K562 (cell line): Measurements from ENCODE around the gene COMMD1. TPM values are rescaled to one million over a fixed set of nuclear protein-coding genes. Genes with fewer than 3 reads are reported as not detected.

ENCODE experiments used
- ATAC-seq: fragments of 200-7000 bp; cut with Tn5 transposase; 3 replicates; pipeline ENCODE4 v1.9.1; 2020; ENCODE audit warnings: moderate library complexity
- BruUV-seq: library from RNA; stranded (reverse); fragments of 400-500 nt; replicated peaks from 2 replicates; lab custom pipeline; 2021; lab: Mats Ljungman, UMichigan
- CTCF ChIA-PET: fragments of 300-600 bp; formaldehyde crosslinking; extraction: SDS; loops from one replicate; lab custom pipeline; 2021; ENCODE audit warnings: low intra/inter-chr PET ratio; lab: Yijun Ruan, JAX
- POLR2A ChIA-PET: fragments of 300-600, 350-650 bp; sonication (Branson Sonifier 250); formaldehyde crosslinking; extraction: SDS; loops from one replicate; lab custom pipeline; 2021; ENCODE audit warnings: antibody characterized with exemption, inconsistent platforms; lab: Yijun Ruan, JAX
- DNase-seq, 4 experiments: peaks; one replicate each; pipeline versions ENCODE4 v3.0.0 to v3.0.0-alpha.2; 2011 to 2018; ENCODE audit warnings: low spot score in 3 of 4, mixed read lengths in 3 of 4; ENCODE audit errors: extremely low read depth in 1 of 4
- FAIRE-seq: peaks from 2 replicates; lab custom pipeline; 2011; peaks lifted over from hg19 to GRCh38; lab: Jason Lieb, UNC
- H2AFZ ChIP-seq: 2 replicates; pipeline ENCODE4 v1.6.0; 2011; ENCODE audit warnings: low read depth, low read length, control low read depth, inconsistent platforms
- H3K27ac ChIP-seq: fragments of 200-600 bp; 3 replicates; pipeline ENCODE4 v1.8.0; 2011; ENCODE audit warnings: low read depth, mild to moderate bottlenecking, control low read depth, inconsistent platforms, low read length, moderate library complexity, mixed read lengths; ENCODE audit errors: extremely low read depth
- H3K27me3 ChIP-seq, 2 experiments: fragments of 300-600 bp in 1 of 2; 2 replicates in 1 of 2; 3 replicates in 1 of 2; pipeline versions ENCODE4 v1.6.0 to v1.8.0; 2011; ENCODE audit warnings: inconsistent platforms in 2 of 2, low read length in 2 of 2, mild to moderate bottlenecking in 1 of 2, mixed read lengths in 1 of 2, moderate library complexity in 1 of 2; ENCODE audit not compliant: control insufficient read depth in 2 of 2, insufficient read depth in 2 of 2
- H3K36me3 ChIP-seq: fragments of 300-600 bp; 3 replicates; pipeline ENCODE4 v1.8.0; 2011; ENCODE audit warnings: mild to moderate bottlenecking, low read length, inconsistent platforms; ENCODE audit not compliant: control insufficient read depth, insufficient read depth
- H3K4me1 ChIP-seq, 2 experiments: fragments of 200-600 bp in 1 of 2; replicated peaks in 1 of 2; 2 replicates in 1 of 2; 3 replicates in 1 of 2; pipeline versions ENCODE4 v1.5.1 to v1.8.0; 2011; ENCODE audit warnings: inconsistent platforms in 2 of 2, low read length in 2 of 2, mild to moderate bottlenecking in 1 of 2, mixed read lengths in 1 of 2, moderate library complexity in 1 of 2; ENCODE audit not compliant: control insufficient read depth in 2 of 2, insufficient read depth in 2 of 2
- H3K4me2 ChIP-seq: 2 replicates; pipeline ENCODE4 v1.6.1; 2011; ENCODE audit warnings: low read length, control low read depth, inconsistent platforms, mixed read lengths; ENCODE audit not compliant: insufficient read depth
- H3K4me3 ChIP-seq: fragments of 200-600 bp; sonication (generic), shearing (Covaris generic); 2 replicates; pipeline ENCODE4 v1.5.1; 2016; ENCODE audit warnings: control low read depth, inconsistent platforms
- H3K79me2 ChIP-seq: fragments of 200-600 bp; 3 replicates; pipeline ENCODE4 v1.8.0; 2011; ENCODE audit warnings: low read length, inconsistent platforms; ENCODE audit not compliant: control insufficient read depth, insufficient read depth
- H3K9ac ChIP-seq, 2 experiments: 2 replicates each; pipeline versions ENCODE4 v1.6.0 to v1.6.1; 2011; ENCODE audit warnings: low read depth in 2 of 2, low read length in 2 of 2, control low read depth in 1 of 2, inconsistent platforms in 1 of 2, mild to moderate bottlenecking in 1 of 2, mixed read lengths in 1 of 2; ENCODE audit not compliant: insufficient read depth in 1 of 2
- H3K9me1 ChIP-seq: one replicate; pipeline ENCODE4 v1.6.0; 2011; ENCODE audit warnings: inconsistent platforms, mild to moderate bottlenecking, low read length, moderate library complexity; ENCODE audit not compliant: control insufficient read depth, insufficient read depth
- H3K9me3 ChIP-seq: replicated peaks from 2 replicates; pipeline ENCODE4 v1.5.1; 2011; ENCODE audit warnings: low read depth, low read length, inconsistent platforms; ENCODE audit not compliant: control insufficient read depth, insufficient read depth
- H4K20me1 ChIP-seq: replicated peaks from 2 replicates; pipeline ENCODE4 v1.6.1; 2011; ENCODE audit warnings: low read length, inconsistent platforms, mixed read lengths; ENCODE audit not compliant: control insufficient read depth, insufficient read depth
- ARID2 ChIP-seq: fragments of 450-650 bp; IDR thresholded peaks from 2 replicates; pipeline ENCODE4 v1.6.1; 2017; ENCODE audit warnings: antibody characterized with exemption, mild to moderate bottlenecking
- ELF1 ChIP-seq: fragments of 200-800 bp; sonication (Bioruptor generic); IDR thresholded peaks from 2 replicates; pipeline ENCODE4 v1.6.1; 2016; ENCODE audit warnings: missing genetic modification characterization, missing compliant biosample characterization
- RAD21 ChIP-seq, 2 experiments: fragments of 250-450 bp in 1 of 2; fragments of 450-650 bp in 1 of 2; sonication (Bioruptor Pico) in 1 of 2; formaldehyde crosslinking in 1 of 2; IDR thresholded peaks in 1 of 2; conservative IDR thresholded peaks in 1 of 2; 2 replicates each; pipeline versions ENCODE4 v1.4.0 to v1.8.0; 2020 to 2022; ENCODE audit warnings: mild to moderate bottlenecking in 2 of 2, moderate library complexity in 1 of 2
- RBM25 ChIP-seq: fragments of 200-400 bp; formaldehyde crosslinking; IDR thresholded peaks from 2 replicates; pipeline ENCODE4 v1.6.1; 2018; ENCODE audit warnings: low read length, low read depth, moderate library complexity; ENCODE audit not compliant: severe bottlenecking
- RCOR1 ChIP-seq, 2 experiments: IDR thresholded peaks; 2 replicates each; pipeline ENCODE4 v1.6.1; 2012; ENCODE audit warnings: low read depth in 2 of 2, low read length in 2 of 2, borderline replicate concordance in 1 of 2, improper control_type of control experiment in 1 of 2
- SMC3 ChIP-seq: conservative IDR thresholded peaks from 2 replicates; pipeline ENCODE4 v1.6.1; 2011; ENCODE audit warnings: low read depth, low read length, improper control_type of control experiment; ENCODE audit not compliant: insufficient read depth
- WGBS: fragments of 100-300 bp; shearing (Covaris generic); methylation state at CpG from one replicate; pipeline ENCODE4 v1.1.6; 2016; ENCODE audit warnings: low coverage, mixed read lengths; ENCODE audit not compliant: insufficient coverage; ENCODE audit errors: missing lambda C conversion rate; 5-methylcytosine and 5-hydroxymethylcytosine counted together
- in situ Hi-C: fragments of 300-500 bp; cut with MboI; formaldehyde crosslinking; loops from 4 replicates; pipeline ENCODE4 v1.15.0; 2018; ENCODE audit warnings: inconsistent platforms, mixed read lengths
- intact Hi-C: fragments of 100-400 bp; cut with micrococcal nuclease; formaldehyde crosslinking; loops from 2 replicates; pipeline ENCODE4 v1.14.2; 2022
- polyA plus RNA-seq, 8 experiments: library from polyadenylated mRNA; depleted of rRNA in 4 of 8; stranded (reverse) in 5 of 8; unstranded in 3 of 8; fragments of >200 nt; fragmentation: Nextera tagmentation in 2 of 8; fragmentation: Illumina TruSeq in 1 of 8; extraction: Ambion mirVana in 2 of 8; extraction: Trizol in 1 of 8; gene quantifications; 2 replicates each; pipeline versions ENCODE4 v1.2.1 to v1.2.3, GENCODE V29; 2011 to 2014; ENCODE audit warnings: inconsistent platforms in 1 of 8, missing spikeins in 1 of 8
- total RNA-seq, 7 experiments: library from RNA; depleted of rRNA in 6 of 7; stranded (reverse); fragments of >200 nt in 6 of 7; fragmentation: Illumina TruSeq in 2 of 7; extraction: Trizol in 2 of 7; gene quantifications; 2 replicates each; pipeline versions ENCODE4 v1.2.1 to v1.2.3, GENCODE V29; 2011 to 2021; ENCODE audit warnings: low replicate concordance in 1 of 7
- TF ChIP-seq, protein P1 (sequence below): IDR thresholded peaks from 2 replicates; pipeline ENCODE4 v1.6.1; 2012; ENCODE audit warnings: low read depth, low read length, improper control_type of control experiment, borderline replicate concordance
- TF ChIP-seq, protein P2 (sequence below), 2 experiments: fragments of 450-650 bp; formaldehyde crosslinking in 1 of 2; IDR thresholded peaks; 2 replicates each; pipeline versions ENCODE4 v1.4.0 to v1.6.1; 2014 to 2020; ENCODE audit warnings: mild to moderate bottlenecking in 2 of 2, borderline replicate concordance in 1 of 2, low read depth in 1 of 2

COMMD1 gene
- total and polyA plus RNA-seq, 9 of the 15 experiments (the other 6 are each of a cell fraction or from before 2014, with no cell fraction given) = 14.4 to 77.0 (median 21.4) TPM

GRCh38 chr2:61993422-61994024 lies 88.0 kb downstream of the COMMD1 start:
- H3K9ac ChIP-seq = no peak overlapping the region
- no peaks in the 10 kb centered on the region for H3K9me1 ChIP-seq
- no peak overlapping the region for H3K4me2 ChIP-seq
- no peaks in the 10 kb centered on the region for H3K79me2 ChIP-seq
- WGBS = 0% methylated on average over 1 of the region's 3 CpGs
- DNase-seq = peak; percentile 26 to 68 (median 41)
- POLR2A ChIA-PET = no interaction called here
- H3K36me3 ChIP-seq = no peaks in the 10 kb centered on the region
- H3K4me1 ChIP-seq = peaks cover 0 to 12% of the 10 kb centered on the region in 2 experiments; a peak in 3 of 5 replicates
- CTCF ChIA-PET = interaction anchor here (0.6 to 3.2 kb wide), 2 partner anchors 162 to 419 kb away, joined by 3 to 28 read pairs; no protein-coding TSS in a partner anchor
- H3K4me3 ChIP-seq = no peak overlapping the region
- peak; percentile 70 for FAIRE-seq
- no peak overlapping the region for H2AFZ ChIP-seq
- no peaks in the 10 kb centered on the region for H4K20me1 ChIP-seq
- BruUV-seq = no TSS peak
- in situ Hi-C loops (no loop called here), intact Hi-C loops (loop anchor here (1.0 to 10.0 kb wide), 4 partner anchors 75 to 419 kb away; no protein-coding TSS in a partner anchor)
- no peaks in the 10 kb centered on the region for H3K9me3 ChIP-seq
- no peak overlapping the region for H3K27ac ChIP-seq
- ATAC-seq = peak; percentile 87
- no peaks in the 10 kb centered on the region for H3K27me3 ChIP-seq
- TF ChIP-seq SMC3 = peak; percentile 71
- TF ChIP-seq, protein P1, sequence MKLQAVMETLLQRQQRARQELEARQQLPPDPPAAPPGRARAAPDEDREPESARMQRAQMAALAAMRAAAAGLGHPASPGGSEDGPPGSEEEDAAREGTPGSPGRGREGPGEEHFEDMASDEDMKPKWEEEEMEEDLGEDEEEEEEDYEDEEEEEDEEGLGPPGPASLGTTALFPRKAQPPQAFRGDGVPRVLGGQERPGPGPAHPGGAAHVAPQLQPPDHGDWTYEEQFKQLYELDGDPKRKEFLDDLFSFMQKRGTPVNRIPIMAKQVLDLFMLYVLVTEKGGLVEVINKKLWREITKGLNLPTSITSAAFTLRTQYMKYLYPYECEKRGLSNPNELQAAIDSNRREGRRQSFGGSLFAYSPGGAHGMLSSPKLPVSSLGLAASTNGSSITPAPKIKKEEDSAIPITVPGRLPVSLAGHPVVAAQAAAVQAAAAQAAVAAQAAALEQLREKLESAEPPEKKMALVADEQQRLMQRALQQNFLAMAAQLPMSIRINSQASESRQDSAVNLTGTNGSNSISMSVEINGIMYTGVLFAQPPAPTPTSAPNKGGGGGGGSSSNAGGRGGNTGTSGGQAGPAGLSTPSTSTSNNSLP = no peak
- no peak for TF ChIP-seq ELF1 (tag)
- TF ChIP-seq RAD21 (CRISPR knock-in tag; conservative IDR thresholded peaks at IDR 0.05 in 1 of 2, IDR thresholded peaks at IDR 0.05 in 1 of 2) = peak; percentile 91 to 94
- TF ChIP-seq, protein P2, sequence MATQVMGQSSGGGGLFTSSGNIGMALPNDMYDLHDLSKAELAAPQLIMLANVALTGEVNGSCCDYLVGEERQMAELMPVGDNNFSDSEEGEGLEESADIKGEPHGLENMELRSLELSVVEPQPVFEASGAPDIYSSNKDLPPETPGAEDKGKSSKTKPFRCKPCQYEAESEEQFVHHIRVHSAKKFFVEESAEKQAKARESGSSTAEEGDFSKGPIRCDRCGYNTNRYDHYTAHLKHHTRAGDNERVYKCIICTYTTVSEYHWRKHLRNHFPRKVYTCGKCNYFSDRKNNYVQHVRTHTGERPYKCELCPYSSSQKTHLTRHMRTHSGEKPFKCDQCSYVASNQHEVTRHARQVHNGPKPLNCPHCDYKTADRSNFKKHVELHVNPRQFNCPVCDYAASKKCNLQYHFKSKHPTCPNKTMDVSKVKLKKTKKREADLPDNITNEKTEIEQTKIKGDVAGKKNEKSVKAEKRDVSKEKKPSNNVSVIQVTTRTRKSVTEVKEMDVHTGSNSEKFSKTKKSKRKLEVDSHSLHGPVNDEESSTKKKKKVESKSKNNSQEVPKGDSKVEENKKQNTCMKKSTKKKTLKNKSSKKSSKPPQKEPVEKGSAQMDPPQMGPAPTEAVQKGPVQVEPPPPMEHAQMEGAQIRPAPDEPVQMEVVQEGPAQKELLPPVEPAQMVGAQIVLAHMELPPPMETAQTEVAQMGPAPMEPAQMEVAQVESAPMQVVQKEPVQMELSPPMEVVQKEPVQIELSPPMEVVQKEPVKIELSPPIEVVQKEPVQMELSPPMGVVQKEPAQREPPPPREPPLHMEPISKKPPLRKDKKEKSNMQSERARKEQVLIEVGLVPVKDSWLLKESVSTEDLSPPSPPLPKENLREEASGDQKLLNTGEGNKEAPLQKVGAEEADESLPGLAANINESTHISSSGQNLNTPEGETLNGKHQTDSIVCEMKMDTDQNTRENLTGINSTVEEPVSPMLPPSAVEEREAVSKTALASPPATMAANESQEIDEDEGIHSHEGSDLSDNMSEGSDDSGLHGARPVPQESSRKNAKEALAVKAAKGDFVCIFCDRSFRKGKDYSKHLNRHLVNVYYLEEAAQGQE (IDR thresholded peaks at IDR 0.05; ENCODE audit: borderline replicate concordance) = peak; percentile 84; the same call in 1 of the 2 replicates
- TF ChIP-seq, protein P2 (CRISPR knock-in tag; IDR thresholded peaks at IDR 0.05; ENCODE audit: low read depth) = no peak
- peak; percentile 31 for TF ChIP-seq RBM25
- 0 out of 4 replicates have a peak, but pooled peaks of 1 of the 2 experiments have one; percentile 11 for TF ChIP-seq RCOR1 (IDR thresholded peaks at IDR 0.05; ENCODE audit: borderline replicate concordance in 1 of 2, low read depth in 2 of 2, low read length in 2 of 2)
- TF ChIP-seq ARID2 = 0 out of 2 replicates have a peak, but pooled peaks have one; percentile 30
